Colonic mucosa (tissue), 4 donors: ENCODE measurements around the gene MAP2. TPM values are rescaled to one million over a fixed set of nuclear protein-coding genes. Genes with fewer than 3 reads are reported as not detected.
A peak's percentile ranks its signal among the peaks of the same experiment; 100 is the strongest.

ENCODE experiments used
- DNase-seq: peaks from one replicate; pipeline ENCODE4 v3.0.0-alpha.2; 2020
- H3K27ac ChIP-seq: fragments of 200-600 bp; one replicate; pipeline ENCODE4 v1.8.0; 2021
- H3K27me3 ChIP-seq: fragments of 200-600 bp; one replicate; pipeline ENCODE4 v1.8.0; 2021
- H3K36me3 ChIP-seq: fragments of 200-600 bp; one replicate; pipeline ENCODE4 v1.8.0; 2021
- H3K4me1 ChIP-seq: fragments of 200-600 bp; one replicate; pipeline ENCODE4 v1.8.0; 2021; ENCODE audit warnings: mild to moderate bottlenecking
- H3K4me3 ChIP-seq: fragments of 200-600 bp; one replicate; pipeline ENCODE4 v1.8.0; 2021
- H3K9ac ChIP-seq, 2 donors: one replicate each; pipeline ENCODE4 v1.7.0; 2013; ENCODE audit warnings: control low read depth in 2 of 2, low read depth in 2 of 2, low read length in 2 of 2
- H3K9me3 ChIP-seq: fragments of 200-600 bp; one replicate; pipeline ENCODE4 v1.8.0; 2021
- intact Hi-C: fragments of 100-400 bp; cut with DNase I; formaldehyde crosslinking; loops from one replicate; pipeline ENCODE4 v1.14.1; 2022
- total RNA-seq, 2 donors: library from RNA; stranded (reverse); fragmentation: NEBNext Ultra II Directional in 1 of 2; extraction: Animal tissue kit (Norgen Biotek cat#: 25700) in 1 of 2; gene quantifications; one replicate each; pipeline ENCODE4 v1.2.1, GENCODE V29; 2021
- TF ChIP-seq, protein P1 (sequence below): fragments of 200-600 bp; IDR thresholded peaks from one replicate; pipeline ENCODE4 v1.8.0; 2022; ENCODE audit warnings: antibody characterized with exemption, mild to moderate bottlenecking
- donor health status: healthy.
- donor health status: DM: no; HTN: no; CAD: no.
- donor health status: DM: no; HTN: no; CAD: no.

The MAP2 gene, protein sequence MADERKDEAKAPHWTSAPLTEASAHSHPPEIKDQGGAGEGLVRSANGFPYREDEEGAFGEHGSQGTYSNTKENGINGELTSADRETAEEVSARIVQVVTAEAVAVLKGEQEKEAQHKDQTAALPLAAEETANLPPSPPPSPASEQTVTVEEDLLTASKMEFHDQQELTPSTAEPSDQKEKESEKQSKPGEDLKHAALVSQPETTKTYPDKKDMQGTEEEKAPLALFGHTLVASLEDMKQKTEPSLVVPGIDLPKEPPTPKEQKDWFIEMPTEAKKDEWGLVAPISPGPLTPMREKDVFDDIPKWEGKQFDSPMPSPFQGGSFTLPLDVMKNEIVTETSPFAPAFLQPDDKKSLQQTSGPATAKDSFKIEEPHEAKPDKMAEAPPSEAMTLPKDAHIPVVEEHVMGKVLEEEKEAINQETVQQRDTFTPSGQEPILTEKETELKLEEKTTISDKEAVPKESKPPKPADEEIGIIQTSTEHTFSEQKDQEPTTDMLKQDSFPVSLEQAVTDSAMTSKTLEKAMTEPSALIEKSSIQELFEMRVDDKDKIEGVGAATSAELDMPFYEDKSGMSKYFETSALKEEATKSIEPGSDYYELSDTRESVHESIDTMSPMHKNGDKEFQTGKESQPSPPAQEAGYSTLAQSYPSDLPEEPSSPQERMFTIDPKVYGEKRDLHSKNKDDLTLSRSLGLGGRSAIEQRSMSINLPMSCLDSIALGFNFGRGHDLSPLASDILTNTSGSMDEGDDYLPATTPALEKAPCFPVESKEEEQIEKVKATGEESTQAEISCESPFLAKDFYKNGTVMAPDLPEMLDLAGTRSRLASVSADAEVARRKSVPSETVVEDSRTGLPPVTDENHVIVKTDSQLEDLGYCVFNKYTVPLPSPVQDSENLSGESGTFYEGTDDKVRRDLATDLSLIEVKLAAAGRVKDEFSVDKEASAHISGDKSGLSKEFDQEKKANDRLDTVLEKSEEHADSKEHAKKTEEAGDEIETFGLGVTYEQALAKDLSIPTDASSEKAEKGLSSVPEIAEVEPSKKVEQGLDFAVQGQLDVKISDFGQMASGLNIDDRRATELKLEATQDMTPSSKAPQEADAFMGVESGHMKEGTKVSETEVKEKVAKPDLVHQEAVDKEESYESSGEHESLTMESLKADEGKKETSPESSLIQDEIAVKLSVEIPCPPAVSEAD (N-terminal part only)
- 1 to 10 TPM in 1 of 2 donors, under 1 TPM in 1; 0.84 to 1.4 TPM for total RNA-seq

DNA sequence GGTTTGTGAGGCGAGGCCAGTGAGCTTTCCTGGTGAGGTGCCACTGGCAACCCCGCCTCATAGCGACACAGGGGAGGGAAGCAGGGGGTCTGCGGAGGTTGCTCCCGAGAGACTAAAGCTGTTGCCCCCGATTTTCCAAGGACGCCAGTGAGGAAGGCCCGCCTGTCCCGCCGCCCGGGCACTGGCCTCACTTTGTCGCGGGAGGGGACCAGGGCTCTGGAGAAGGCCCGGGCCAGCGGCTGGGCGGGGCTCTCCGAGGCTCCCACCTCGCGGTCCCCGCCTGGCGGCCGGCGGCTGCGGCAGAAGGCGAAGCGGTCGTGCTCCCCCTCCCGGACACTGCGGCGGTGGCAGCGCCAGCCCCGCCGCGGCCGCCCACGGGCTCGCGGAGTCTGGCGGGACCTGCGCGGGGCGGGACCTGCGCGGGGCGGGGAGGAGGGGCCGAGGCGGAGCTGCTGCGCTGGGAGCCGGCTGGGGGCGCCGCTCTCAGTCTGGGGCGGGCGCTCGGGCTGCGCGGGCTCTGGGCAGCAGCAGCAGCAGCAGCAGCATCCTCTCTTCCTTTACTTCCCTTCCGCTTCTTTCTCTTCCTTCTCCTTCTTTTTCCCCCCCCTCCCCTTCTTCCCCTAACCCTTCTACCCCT, at the start of gene MAP2:
MAP2 (plus strand) TSS at position 486 of the 637 bp plus-strand sequence. CDS start 229,124 bp downstream, outside the sequence.
- H3K9me3 ChIP-seq: no peaks in the 10 kb centered on the region
- H3K27me3 ChIP-seq: no peaks in the 10 kb centered on the region
- intact Hi-C loops: loop anchor here (10.0 kb wide), 1 partner anchor 151 kb away; no protein-coding TSS in a partner anchor
- H3K27ac ChIP-seq: no peak within 1 kb of the TSS
- TF ChIP-seq, protein P1, sequence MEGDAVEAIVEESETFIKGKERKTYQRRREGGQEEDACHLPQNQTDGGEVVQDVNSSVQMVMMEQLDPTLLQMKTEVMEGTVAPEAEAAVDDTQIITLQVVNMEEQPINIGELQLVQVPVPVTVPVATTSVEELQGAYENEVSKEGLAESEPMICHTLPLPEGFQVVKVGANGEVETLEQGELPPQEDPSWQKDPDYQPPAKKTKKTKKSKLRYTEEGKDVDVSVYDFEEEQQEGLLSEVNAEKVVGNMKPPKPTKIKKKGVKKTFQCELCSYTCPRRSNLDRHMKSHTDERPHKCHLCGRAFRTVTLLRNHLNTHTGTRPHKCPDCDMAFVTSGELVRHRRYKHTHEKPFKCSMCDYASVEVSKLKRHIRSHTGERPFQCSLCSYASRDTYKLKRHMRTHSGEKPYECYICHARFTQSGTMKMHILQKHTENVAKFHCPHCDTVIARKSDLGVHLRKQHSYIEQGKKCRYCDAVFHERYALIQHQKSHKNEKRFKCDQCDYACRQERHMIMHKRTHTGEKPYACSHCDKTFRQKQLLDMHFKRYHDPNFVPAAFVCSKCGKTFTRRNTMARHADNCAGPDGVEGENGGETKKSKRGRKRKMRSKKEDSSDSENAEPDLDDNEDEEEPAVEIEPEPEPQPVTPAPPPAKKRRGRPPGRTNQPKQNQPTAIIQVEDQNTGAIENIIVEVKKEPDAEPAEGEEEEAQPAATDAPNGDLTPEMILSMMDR: peak; percentile 39
- H3K36me3 ChIP-seq: no peaks in the 10 kb centered on the region
- H3K4me3 ChIP-seq: peak within 1 kb of the TSS; percentile 40
- no peaks in the 10 kb centered on the region for H3K4me1 ChIP-seq
- peak within 1 kb of the TSS in 1 of 2 donors; percentile 6 for H3K9ac ChIP-seq
- DNase-seq: peak; percentile 62

DNA sequence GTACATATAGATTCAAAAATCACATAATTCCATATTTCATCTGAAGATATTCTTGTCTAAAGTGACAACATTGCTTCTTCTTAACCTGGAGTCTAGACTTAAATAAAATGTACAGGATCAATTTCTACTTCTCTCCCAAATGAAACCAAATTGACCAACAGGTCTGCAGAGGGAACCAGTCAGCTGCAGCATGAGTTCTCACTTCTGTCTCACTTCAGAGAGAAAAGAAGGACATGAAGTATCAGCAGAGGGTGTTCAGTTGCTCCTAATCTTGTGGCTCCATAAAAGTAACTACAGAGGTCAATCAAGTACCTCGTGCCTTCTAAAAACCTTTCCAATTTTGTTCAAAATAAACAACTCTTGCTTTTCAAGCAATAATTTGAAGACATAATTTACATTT, 47.2 kb upstream of the MAP2 start:
- no peak for DNase-seq
- H3K27ac ChIP-seq: no peak overlapping the region
- H3K36me3 ChIP-seq: no peaks in the 10 kb centered on the region
- no peak overlapping the region for H3K4me3 ChIP-seq
- H3K9me3 ChIP-seq: no peaks in the 10 kb centered on the region
- H3K4me1 ChIP-seq: no peaks in the 10 kb centered on the region
- no peaks in the 10 kb centered on the region for H3K27me3 ChIP-seq
- H3K9ac ChIP-seq: no peak overlapping the region
- TF ChIP-seq, protein P1: no peak
- intact Hi-C loops: no loop called here

DNA sequence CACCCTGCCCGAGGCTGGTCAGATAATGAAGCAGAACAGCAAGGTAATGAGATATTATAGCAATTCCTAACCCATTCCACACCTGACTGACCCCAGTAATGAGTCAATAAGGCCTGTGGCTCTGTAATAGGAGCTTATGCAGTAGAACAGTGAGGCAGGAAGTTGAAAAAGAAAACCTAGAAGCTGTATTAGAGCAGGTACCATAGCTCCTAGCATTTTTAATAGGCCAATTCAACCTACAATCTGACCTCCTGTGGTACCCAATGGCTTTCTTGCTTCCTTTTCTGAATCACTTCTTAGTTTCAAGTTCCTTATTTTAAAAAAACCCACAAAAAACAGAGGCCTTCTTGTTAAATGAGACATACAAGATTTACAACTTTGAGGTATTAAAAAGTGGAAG, 43.6 kb upstream of the MAP2 start:
- no peak overlapping the region for H3K4me3 ChIP-seq
- DNase-seq: no peak
- no peaks in the 10 kb centered on the region for H3K9me3 ChIP-seq
- intact Hi-C loops: no loop called here
- no peaks in the 10 kb centered on the region for H3K4me1 ChIP-seq
- no peaks in the 10 kb centered on the region for H3K27me3 ChIP-seq
- no peaks in the 10 kb centered on the region for H3K36me3 ChIP-seq
- H3K27ac ChIP-seq: no peak overlapping the region
- no peak overlapping the region for H3K9ac ChIP-seq
- TF ChIP-seq, protein P1: no peak

DNA sequence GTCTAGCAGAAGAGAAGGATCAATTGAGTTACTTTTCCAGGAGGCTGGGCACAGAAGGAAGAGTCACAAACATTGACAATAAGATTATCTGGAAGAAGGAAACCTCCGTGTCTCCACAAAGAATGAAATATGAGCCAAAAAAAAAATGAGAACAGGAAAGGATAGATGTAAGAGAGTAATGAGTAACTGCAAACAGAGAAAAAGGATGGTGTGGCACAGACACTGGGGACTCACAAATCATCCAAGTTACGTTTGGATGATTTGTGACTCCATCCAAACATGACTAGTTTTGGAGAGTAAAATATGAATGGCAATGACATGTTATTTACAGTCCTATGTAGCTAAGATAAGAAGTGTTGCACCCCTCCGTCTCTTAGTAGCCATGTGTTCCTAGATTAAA, 42.8 kb upstream of the MAP2 start:
- TF ChIP-seq, protein P1: no peak
- H3K27me3 ChIP-seq: no peaks in the 10 kb centered on the region
- intact Hi-C loops: no loop called here
- no peaks in the 10 kb centered on the region for H3K4me1 ChIP-seq
- H3K36me3 ChIP-seq: no peaks in the 10 kb centered on the region
- H3K9ac ChIP-seq: no peak overlapping the region
- H3K27ac ChIP-seq: no peak overlapping the region
- H3K9me3 ChIP-seq: no peaks in the 10 kb centered on the region
- H3K4me3 ChIP-seq: no peak overlapping the region
- DNase-seq: no peak

DNA sequence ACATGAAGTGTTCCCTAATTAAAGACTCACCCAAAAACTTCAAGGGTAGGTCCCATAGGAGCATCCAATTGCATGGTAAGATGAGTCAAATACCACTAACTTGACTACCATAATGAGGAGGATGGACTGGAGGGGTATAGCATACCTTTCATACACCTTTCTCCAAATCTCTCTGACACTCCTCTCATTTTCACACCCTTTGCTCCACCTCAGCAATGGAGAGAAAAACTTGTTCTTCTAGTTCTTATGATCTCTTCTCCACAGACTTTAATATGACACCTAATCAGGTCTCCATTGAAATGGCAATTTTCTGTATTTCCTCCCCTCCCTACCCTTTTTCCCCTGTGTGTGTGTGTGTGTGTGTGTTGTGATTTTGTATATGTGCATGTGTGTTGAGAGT, 41.1 kb upstream of the MAP2 start:
- H3K4me1 ChIP-seq: no peaks in the 10 kb centered on the region
- H3K27me3 ChIP-seq: no peaks in the 10 kb centered on the region
- DNase-seq: no peak
- intact Hi-C loops: no loop called here
- no peak overlapping the region for H3K27ac ChIP-seq
- no peak overlapping the region for H3K4me3 ChIP-seq
- no peak overlapping the region for H3K9ac ChIP-seq
- no peaks in the 10 kb centered on the region for H3K9me3 ChIP-seq
- no peaks in the 10 kb centered on the region for H3K36me3 ChIP-seq
- TF ChIP-seq, protein P1: no peak
